GM21619 (cell line): ENCODE results near the gene SNAPC1.
"Not testable (repeated sequence)": the region's sequence is repeated elsewhere in the genome, so short reads cannot be mapped to it uniquely, and the experiment has no call there.

Source experiments
- ATAC-seq: cut with Tn5 transposase; IDR thresholded peaks from one replicate; pipeline ENCODE4 v1.9.1; 2021; ENCODE audit not compliant: unreplicated experiment

SNAPC1 gene

DNA sequence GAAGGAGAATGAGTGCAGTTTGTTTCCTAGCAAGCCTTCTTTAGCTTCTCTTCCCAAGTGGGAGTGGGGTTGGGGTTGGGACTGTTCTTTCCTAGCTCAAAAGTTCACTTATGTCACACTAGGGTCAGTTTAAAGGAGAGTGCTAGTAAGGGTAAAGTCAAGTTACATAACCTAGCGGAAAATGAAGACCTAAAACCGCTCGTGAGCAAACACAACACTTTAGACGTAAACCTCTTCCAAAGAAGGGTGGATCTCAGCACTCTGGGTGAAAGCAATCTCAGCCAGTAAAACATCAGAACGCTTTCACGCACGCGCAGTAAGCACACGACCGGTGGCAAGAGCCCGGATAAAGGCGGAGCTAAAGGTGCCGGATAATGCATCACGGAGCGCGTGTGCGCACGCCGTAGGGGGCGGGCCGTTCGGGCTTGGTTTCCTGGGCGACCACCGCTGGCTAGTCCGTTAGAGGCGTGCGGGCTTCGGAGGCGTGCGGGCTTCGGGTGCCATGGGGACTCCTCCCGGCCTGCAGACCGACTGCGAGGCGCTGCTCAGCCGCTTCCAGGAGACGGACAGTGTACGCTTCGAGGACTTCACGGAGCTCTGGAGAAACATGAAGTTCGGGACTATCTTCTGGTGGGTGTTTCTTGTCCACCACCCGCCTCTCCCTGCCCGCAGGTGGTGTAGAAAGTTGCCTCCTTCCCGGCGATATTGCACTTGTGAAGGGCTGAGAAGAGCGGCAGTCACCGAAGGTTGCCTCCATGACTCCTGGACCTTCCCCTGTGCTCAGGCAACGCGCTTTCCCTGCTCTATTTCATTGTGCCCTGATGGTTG is at the start of gene SNAPC1:
Gene SNAPC1 (plus strand): TSS at position 462 of the 828 bp plus-strand sequence. CDS start 41 bp downstream, at position 503.
- ATAC-seq, result peak; percentile 99

- ATAC-seq, result no peak
Measured at GRCh38 chr14:61713724-61714437, 48.3 kb upstream of the SNAPC1 start.

- ATAC-seq, result no peak
Measured at GRCh38 chr14:61716956-61717355, 45.3 kb upstream of the SNAPC1 start.

GRCh38 chr14:61718039-61718438 is 44.2 kb upstream of the SNAPC1 start:
- no peak for ATAC-seq

DNA sequence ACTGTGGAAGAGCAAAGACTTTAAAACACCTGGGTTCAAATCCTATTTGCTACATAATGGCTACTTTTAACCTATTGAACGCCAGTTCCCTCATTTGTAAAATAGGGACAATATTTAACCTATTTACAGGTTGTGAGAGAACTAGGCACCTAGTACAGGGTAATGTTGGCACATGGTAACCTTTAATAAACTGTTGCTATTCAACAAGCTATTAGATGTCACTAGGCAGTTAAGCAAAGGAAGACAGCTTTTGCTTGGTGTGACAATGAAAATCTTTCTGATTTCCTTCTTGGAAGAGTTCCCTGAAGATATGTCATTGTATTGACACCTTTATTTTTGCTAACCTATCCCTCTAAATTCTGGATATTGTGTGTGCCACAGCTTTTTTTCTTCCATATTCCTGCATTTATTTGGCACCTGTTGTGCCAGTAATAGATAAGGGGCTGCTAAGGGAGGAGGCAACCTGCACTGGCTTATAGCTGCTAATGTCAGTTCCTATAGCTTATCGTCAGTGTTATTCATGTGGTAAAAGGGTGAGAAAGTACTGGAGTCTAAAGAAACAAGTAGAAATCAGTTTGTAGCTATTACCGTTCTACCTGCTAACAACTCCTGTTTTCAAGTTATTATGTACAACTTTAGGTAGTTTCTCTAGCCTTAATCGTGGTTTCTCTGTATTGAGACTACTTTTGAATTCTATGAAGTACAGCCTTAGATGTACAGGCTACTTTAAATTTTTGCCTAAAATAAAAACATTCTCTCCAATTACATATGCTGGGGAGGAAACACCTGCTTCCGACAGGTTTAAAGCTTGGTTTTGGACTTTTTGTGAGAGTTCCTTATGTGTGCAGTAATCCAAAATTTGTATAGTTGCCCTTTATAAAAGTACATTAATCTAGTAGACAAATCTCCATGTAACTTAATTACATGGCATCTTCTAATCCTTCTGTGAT is 42.6 kb upstream of the SNAPC1 start:
- ATAC-seq, result no peak

- ATAC-seq, result no peak
Measured at GRCh38 chr14:61720294-61720661, 41.9 kb upstream of the SNAPC1 start.

GRCh38 chr14:61720741-61721140 is 41.5 kb upstream of the SNAPC1 start:
- no peak for ATAC-seq

DNA sequence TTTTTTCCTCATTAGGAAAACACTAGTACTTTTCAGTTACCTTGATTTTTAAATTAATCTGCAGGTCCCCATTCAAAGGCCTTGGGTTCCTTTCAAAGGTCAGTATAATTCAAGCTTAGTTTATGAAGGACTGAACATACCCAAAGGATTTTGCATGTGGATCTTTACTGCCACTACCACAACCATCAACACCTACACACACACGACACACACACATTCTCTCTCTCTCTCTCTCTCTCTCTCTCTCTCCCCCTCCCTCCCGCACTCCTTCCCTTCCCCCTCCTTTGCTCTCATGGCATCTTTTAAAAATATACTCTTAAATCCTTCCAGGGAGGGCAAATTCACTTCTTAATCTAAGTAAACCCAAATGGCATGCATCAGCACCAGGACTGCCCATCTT is 38.1 kb upstream of the SNAPC1 start:
- no peak for ATAC-seq

DNA sequence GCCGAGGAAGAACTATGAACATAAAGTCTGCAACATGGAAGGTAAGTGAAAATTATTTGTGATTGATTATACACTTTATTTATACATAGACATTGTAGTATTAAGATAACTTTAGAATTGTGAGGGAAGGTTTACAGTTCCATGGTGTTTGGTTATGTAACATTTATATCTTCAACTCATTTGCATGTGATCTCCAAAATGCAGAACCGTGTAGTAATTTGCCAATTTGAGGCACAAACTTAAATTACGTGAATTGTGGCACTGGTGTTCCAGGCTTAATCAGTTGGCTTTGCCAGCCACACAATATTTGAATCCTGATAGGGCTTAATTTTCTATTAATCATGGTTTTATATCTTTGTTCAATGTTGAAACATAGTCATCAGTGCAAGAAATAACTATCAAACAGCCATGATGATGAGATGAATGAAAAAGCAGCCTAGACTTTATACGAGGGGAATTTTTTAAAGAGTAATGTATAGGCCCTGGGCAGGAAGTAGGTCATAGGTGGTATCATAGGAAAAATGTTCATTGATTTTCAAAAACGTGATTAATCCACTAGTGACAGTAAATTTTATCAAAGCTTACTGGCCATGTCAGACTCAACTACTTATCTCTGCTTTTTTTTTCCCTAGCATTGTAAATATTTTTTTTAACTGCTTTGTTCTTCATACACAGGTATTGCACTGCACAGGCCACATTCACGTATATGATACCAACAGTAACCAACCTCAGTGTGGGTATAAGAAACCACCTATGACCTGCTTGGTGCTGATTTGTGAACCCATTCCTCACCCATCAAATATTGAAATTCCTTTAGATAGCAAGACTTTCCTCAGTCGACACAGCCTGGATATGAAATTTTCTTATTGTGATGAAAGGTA is 35.2 kb upstream of the SNAPC1 start:
- ATAC-seq, result no peak

GRCh38 chr14:61730756-61731373 is 31.4 kb upstream of the SNAPC1 start:
- ATAC-seq, result no peak

GRCh38 chr14:61733972-61734371 is 28.2 kb upstream of the SNAPC1 start:
- ATAC-seq, result no peak

DNA sequence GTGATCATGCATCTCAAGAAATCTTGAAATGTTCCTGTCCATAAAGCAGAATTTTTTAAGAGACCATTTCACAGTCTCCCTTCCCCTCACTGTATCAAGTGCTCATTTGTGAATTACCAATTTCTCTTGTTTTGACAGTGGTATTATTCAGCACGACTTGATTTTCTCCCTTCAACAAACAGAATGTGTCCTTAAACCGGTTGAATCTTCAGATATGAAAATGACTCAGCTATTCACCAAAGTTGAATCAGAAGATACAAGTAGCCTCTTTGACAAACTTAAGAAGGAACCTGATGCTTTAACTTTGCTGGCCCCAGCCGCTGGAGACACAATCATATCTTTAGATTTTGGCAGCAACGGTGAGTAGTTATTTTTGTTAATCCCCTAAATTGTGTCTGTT is 25.5 kb upstream of the SNAPC1 start:
- no peak for ATAC-seq

- ATAC-seq, result no peak
Measured at GRCh38 chr14:61737915-61738314, 24.3 kb upstream of the SNAPC1 start.

DNA sequence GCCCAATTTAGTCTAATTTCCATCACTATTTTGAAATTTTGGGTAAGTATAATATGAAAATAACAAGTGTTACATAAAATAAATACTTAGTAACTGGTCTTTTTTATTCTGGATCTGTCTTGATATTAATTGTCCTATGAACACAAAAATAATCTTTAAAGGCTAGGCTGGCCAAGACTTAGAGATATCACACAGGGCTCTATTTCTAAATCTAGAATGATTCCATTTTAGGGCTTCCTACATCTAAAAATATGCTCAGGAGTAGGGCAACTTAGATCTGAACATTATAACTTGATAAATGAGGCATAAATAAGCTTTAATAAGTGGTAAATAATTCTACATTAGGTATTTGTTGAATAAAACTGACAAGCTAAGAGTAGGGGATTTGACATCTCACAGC is 23.1 kb upstream of the SNAPC1 start:
- no peak for ATAC-seq

DNA sequence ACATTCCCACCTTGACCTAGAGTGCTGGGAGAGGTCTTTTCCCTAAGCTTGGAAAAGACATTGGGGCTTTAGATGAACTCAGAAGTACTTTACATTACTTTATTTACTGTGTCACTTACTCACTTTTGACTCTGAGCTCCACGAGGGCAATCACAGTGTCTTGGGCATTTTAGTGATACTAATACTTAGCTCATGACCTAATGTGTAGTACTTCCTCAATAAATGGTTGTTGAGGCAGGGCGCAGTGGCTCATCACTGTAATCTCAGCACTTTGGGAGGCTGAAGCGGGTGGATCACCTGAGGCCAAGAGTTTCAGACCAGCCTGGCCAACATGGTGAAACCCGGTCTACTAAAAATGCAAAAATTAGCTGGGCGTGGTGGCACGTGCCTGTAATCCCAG is 19.8 kb upstream of the SNAPC1 start:
- no peak for ATAC-seq

- ATAC-seq, result no peak
Measured at GRCh38 chr14:61744238-61744637, 18.0 kb upstream of the SNAPC1 start.

DNA sequence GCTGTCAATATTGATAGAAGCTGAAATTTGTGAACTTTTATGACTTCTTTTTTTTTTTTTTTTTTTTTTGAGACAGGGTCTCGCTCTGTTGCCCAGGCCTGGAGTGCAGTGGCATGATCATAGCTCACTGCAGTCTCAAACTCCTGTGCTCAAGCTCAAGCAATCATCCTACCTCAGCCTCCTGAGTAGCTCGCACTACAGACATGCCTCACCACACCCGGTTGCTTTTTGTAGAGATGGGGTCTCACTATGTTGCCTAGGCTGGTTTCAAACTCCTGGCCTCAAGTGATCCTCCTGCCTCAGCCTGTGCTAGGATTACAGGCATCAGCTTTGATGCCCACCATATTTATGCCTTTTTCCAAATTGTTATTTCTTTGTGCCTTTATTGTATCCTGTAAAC is 15.9 kb upstream of the SNAPC1 start:
- not testable (repeated sequence) for ATAC-seq

GRCh38 chr14:61746881-61747280 is 15.3 kb upstream of the SNAPC1 start:
- no peak for ATAC-seq

- no peak for ATAC-seq
Measured at GRCh38 chr14:61747342-61747741, 14.9 kb upstream of the SNAPC1 start.

DNA sequence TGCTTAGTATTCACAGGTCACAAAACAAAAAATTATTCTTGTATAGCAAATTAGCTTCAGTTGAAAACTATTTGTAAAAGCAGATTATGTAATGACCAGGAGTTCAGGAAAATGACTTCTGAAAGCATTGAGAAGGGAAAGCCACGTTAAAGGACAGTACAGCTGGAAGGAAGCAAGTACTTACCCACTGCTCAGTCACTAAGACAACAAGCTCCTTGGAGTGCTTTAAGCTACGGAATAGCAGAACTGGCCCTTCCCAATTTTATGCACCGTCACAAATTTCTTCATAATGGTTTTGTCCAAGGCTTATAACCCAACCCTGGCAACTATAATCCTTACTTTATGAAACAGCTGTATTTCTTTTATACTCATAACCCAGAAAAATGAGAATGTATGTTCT is 13.0 kb upstream of the SNAPC1 start:
- ATAC-seq, result no peak
